WI38 (cell line): ENCODE results near the gene TMEM95.

Experiments
- H3K4me3 ChIP-seq: 2 replicates; pipeline ENCODE4 v1.5.1; 2011; ENCODE audit warnings: low read depth, mild to moderate bottlenecking, control low read depth, low read length
- CTCF ChIP-seq: IDR thresholded peaks from 2 replicates; pipeline ENCODE4 v1.5.1; 2012; ENCODE audit warnings: low read depth, mild to moderate bottlenecking, control low read depth, low read length

The TMEM95 gene

GRCh38 chr17:7327056-7327455, 27.9 kb upstream of the TMEM95 start:
- H3K4me3 ChIP-seq: no peak overlapping the region
- no peak for TF ChIP-seq CTCF

GRCh38 chr17:7327501-7327900, 27.5 kb upstream of the TMEM95 start:
- no peak for TF ChIP-seq CTCF
- no peak overlapping the region for H3K4me3 ChIP-seq

- TF ChIP-seq CTCF: no peak
- H3K4me3 ChIP-seq: peak overlapping the region; percentile 84
Observed at GRCh38 chr17:7328009-7328408, 26.9 kb upstream of the TMEM95 start.

- peak within 1 kb of the TSS; percentile 84 for H3K4me3 ChIP-seq
- TF ChIP-seq CTCF: no peak
Observed at GRCh38 chr17:7328840-7329373, 26.0 kb upstream of the TMEM95 start, which contains the start of gene NEURL4. Gene NEURL4, minus strand, starts transcription at chr17:7329335. Its CDS starts 23 bp downstream, at chr17:7329312.

GRCh38 chr17:7329374-7329996, 25.5 kb upstream of the TMEM95 start:
- H3K4me3 ChIP-seq: peak overlapping the region; percentile 84
- no peak for TF ChIP-seq CTCF

- H3K4me3 ChIP-seq: peak overlapping the region; percentile 84
- TF ChIP-seq CTCF: no peak
Observed at GRCh38 chr17:7329997-7330637, 24.8 kb upstream of the TMEM95 start.

GRCh38 chr17:7330638-7331015, 24.3 kb upstream of the TMEM95 start:
- no peak for TF ChIP-seq CTCF
- peak overlapping the region; percentile 84 for H3K4me3 ChIP-seq
